ENCODE measurements around the gene GNAT1.

The GNAT1 gene

GRCh38 chr3:50190936-50191660 is at the start of gene GNAT1:
TSS of gene GNAT1 (plus strand) at chr3:50191610. CDS start at chr3:50191726, 116 bp downstream.
- no peak for FAIRE-seq

GRCh38 chr3:50146316-50146901 is 45.0 kb upstream of the GNAT1 start:
- FAIRE-seq = peak; percentile 44

More at GRCh38 chr3:50190936-50191660, at the start of gene GNAT1:
- no peak for DNase-seq (ENCODE audit: insufficient read length, low spot score)

GRCh38 chr3:50147016-50147415 is 44.4 kb upstream of the GNAT1 start:
- FAIRE-seq = no peak
- no peak for DNase-seq (ENCODE audit: insufficient read length, low spot score)

More at GRCh38 chr3:50146316-50146901, 45.0 kb upstream of the GNAT1 start:
- no peak for DNase-seq (ENCODE audit: insufficient read length, low spot score)

- DNase-seq (ENCODE audit: insufficient read length, low spot score) = no peak
- FAIRE-seq = peak; percentile 4
Observed at GRCh38 chr3:50147447-50147846, 44.0 kb upstream of the GNAT1 start.

- no peak for FAIRE-seq
- no peak for DNase-seq (ENCODE audit: insufficient read length, low spot score)
Observed at GRCh38 chr3:50147861-50148260, 43.5 kb upstream of the GNAT1 start.

- FAIRE-seq (no peak), DNase-seq (ENCODE audit: insufficient read length, low spot score) (no peak)
Observed at GRCh38 chr3:50150404-50150750, 41.0 kb upstream of the GNAT1 start.

- DNase-seq (ENCODE audit: insufficient read length, low spot score) (no peak), FAIRE-seq (no peak)
Observed at GRCh38 chr3:50150863-50151686, 40.3 kb upstream of the GNAT1 start.

- DNase-seq (ENCODE audit: insufficient read length, low spot score) (no peak), FAIRE-seq (no peak)
Observed at GRCh38 chr3:50151728-50152127, 39.7 kb upstream of the GNAT1 start.

- FAIRE-seq = no peak
- DNase-seq (ENCODE audit: insufficient read length, low spot score) = no peak
Observed at GRCh38 chr3:50153782-50154475, 37.5 kb upstream of the GNAT1 start.

- peak; percentile 28 for FAIRE-seq
Observed at GRCh38 chr3:50154476-50154839, 37.0 kb upstream of the GNAT1 start.

GRCh38 chr3:50154840-50155490 is 36.4 kb upstream of the GNAT1 start, which contains the start of gene SEMA3F:
TSS of gene SEMA3F (plus strand) at chr3:50155324. CDS start at chr3:50159623, 4,299 bp downstream.
- FAIRE-seq = peak; percentile 23
- peak; percentile 71 for DNase-seq (ENCODE audit: insufficient read length, low spot score)

More at GRCh38 chr3:50154476-50154839, 37.0 kb upstream of the GNAT1 start:
- DNase-seq (ENCODE audit: insufficient read length, low spot score) = no peak

- FAIRE-seq = no peak
- no peak for DNase-seq (ENCODE audit: insufficient read length, low spot score)
Observed at GRCh38 chr3:50155491-50155878, 35.9 kb upstream of the GNAT1 start.

GRCh38 chr3:50155891-50156290 is 35.5 kb upstream of the GNAT1 start:
- no peak for DNase-seq (ENCODE audit: insufficient read length, low spot score)
- FAIRE-seq = peak; percentile 40

GRCh38 chr3:50156549-50157493 is 34.6 kb upstream of the GNAT1 start:
- DNase-seq (ENCODE audit: insufficient read length, low spot score) (no peak), FAIRE-seq (no peak)

- FAIRE-seq = no peak
- no peak for DNase-seq (ENCODE audit: insufficient read length, low spot score)
Observed at GRCh38 chr3:50157827-50158529, 33.4 kb upstream of the GNAT1 start.

GRCh38 chr3:50158530-50159146 is 32.8 kb upstream of the GNAT1 start:
- DNase-seq (ENCODE audit: insufficient read length, low spot score) (no peak), FAIRE-seq (no peak)

GRCh38 chr3:50160561-50160983 is 30.8 kb upstream of the GNAT1 start:
- DNase-seq (ENCODE audit: insufficient read length, low spot score) (no peak), FAIRE-seq (no peak)

- DNase-seq (ENCODE audit: insufficient read length, low spot score) (no peak), FAIRE-seq (no peak)
Observed at GRCh38 chr3:50161320-50161719, 30.1 kb upstream of the GNAT1 start.
